Osteocyte (in vitro differentiated cells): Measurements from ENCODE around the gene ARHGAP42. TPM values are rescaled to one million over a fixed set of nuclear protein-coding genes. Genes with fewer than 3 reads are reported as not detected.

Source experiments
- DNase-seq: peaks from one replicate; pipeline ENCODE4 v3.0.0; 2021; ENCODE audit warnings: mixed read lengths; ENCODE audit not compliant: unreplicated experiment; ENCODE audit errors: extremely low spot score
- H3K27ac Mint-ChIP-seq: one replicate; pipeline ENCODE4 v1.8.0; 2021; ENCODE audit warnings: mild to moderate bottlenecking, mixed read lengths; ENCODE audit not compliant: unreplicated experiment
- H3K27me3 Mint-ChIP-seq: one replicate; pipeline ENCODE4 v1.8.0; 2021; ENCODE audit warnings: mixed read lengths; ENCODE audit not compliant: unreplicated experiment
- H3K36me3 Mint-ChIP-seq: one replicate; pipeline ENCODE4 v1.8.0; 2021; ENCODE audit warnings: mixed read lengths; ENCODE audit not compliant: unreplicated experiment
- H3K4me1 Mint-ChIP-seq: one replicate; pipeline ENCODE4 v1.8.0; 2021; ENCODE audit warnings: mixed read lengths; ENCODE audit not compliant: unreplicated experiment
- H3K4me3 Mint-ChIP-seq: one replicate; pipeline ENCODE4 v1.8.0; 2021; ENCODE audit warnings: mild to moderate bottlenecking, moderate library complexity, mixed read lengths; ENCODE audit not compliant: unreplicated experiment
- H3K9me3 Mint-ChIP-seq: one replicate; pipeline ENCODE4 v1.8.0; 2021; ENCODE audit warnings: mixed read lengths; ENCODE audit not compliant: unreplicated experiment
- CTCF ChIP-seq: fragments of 200-600 bp; sonication (generic); IDR thresholded peaks from 2 replicates; pipeline ENCODE4 v1.5.0; 2021; ENCODE audit warnings: antibody characterized with exemption, mild to moderate bottlenecking, moderate library complexity
- total RNA-seq: library from RNA; stranded (reverse); gene quantifications from 2 replicates; pipeline ENCODE4 v1.2.1, GENCODE V29; 2021

Gene ARHGAP42
- total RNA-seq, 1 donor from 2014 or later: 12.7 TPM

GRCh38 chr11:100849009-100849900 is 162.2 kb downstream of the ARHGAP42 start:
- Mint-ChIP-seq H3K27ac (peak overlapping the region; percentile 86), H3K4me3 (peak overlapping the region; percentile 28)
- no peak for TF ChIP-seq CTCF

GRCh38 chr11:100849901-100850235 is 162.8 kb downstream of the ARHGAP42 start:
- Mint-ChIP-seq H3K27me3 (no peaks in the 10 kb centered on the region), H3K9me3 (no peaks in the 10 kb centered on the region), H3K36me3 (no peaks in the 10 kb centered on the region), H3K4me1 (peaks cover 36% of the 10 kb centered on the region), H3K4me3 (no peak overlapping the region), H3K27ac (peak overlapping the region; percentile 86)
- no peak for TF ChIP-seq CTCF
- DNase-seq: no peak

More at GRCh38 chr11:100849009-100849900, 162.2 kb downstream of the ARHGAP42 start:
- Mint-ChIP-seq H3K9me3 (no peaks in the 10 kb centered on the region), H3K27me3 (no peaks in the 10 kb centered on the region), H3K36me3 (no peaks in the 10 kb centered on the region), H3K4me1 (peaks cover 36% of the 10 kb centered on the region)
- no peak for DNase-seq

GRCh38 chr11:100851147-100851546 is 164.1 kb downstream of the ARHGAP42 start:
- no peak for DNase-seq
- H3K27me3 Mint-ChIP-seq: no peaks in the 10 kb centered on the region
- no peaks in the 10 kb centered on the region for H3K36me3 Mint-ChIP-seq
- TF ChIP-seq CTCF: no peak
- no peaks in the 10 kb centered on the region for H3K9me3 Mint-ChIP-seq
- no peak overlapping the region for H3K4me3 Mint-ChIP-seq
- H3K4me1 Mint-ChIP-seq: peaks cover 44% of the 10 kb centered on the region
- H3K27ac Mint-ChIP-seq: no peak overlapping the region

GRCh38 chr11:100851584-100852152 is 164.6 kb downstream of the ARHGAP42 start:
- no peaks in the 10 kb centered on the region for H3K27me3 Mint-ChIP-seq
- H3K9me3 Mint-ChIP-seq: no peaks in the 10 kb centered on the region
- no peak for TF ChIP-seq CTCF
- H3K36me3 Mint-ChIP-seq: no peaks in the 10 kb centered on the region
- DNase-seq: no peak
- no peak overlapping the region for H3K4me3 Mint-ChIP-seq
- no peak overlapping the region for H3K27ac Mint-ChIP-seq
- peaks cover 44% of the 10 kb centered on the region for H3K4me1 Mint-ChIP-seq

GRCh38 chr11:100855466-100856067 is 168.5 kb downstream of the ARHGAP42 start:
- no peaks in the 10 kb centered on the region for H3K27me3 Mint-ChIP-seq
- H3K9me3 Mint-ChIP-seq: no peaks in the 10 kb centered on the region
- no peak for DNase-seq
- no peak overlapping the region for H3K4me3 Mint-ChIP-seq
- TF ChIP-seq CTCF: peak; percentile 75
- no peak overlapping the region for H3K27ac Mint-ChIP-seq
- H3K4me1 Mint-ChIP-seq: peaks cover 18% of the 10 kb centered on the region
- H3K36me3 Mint-ChIP-seq: no peaks in the 10 kb centered on the region
